Mesodermal cell (in vitro differentiated cells): ENCODE data around the gene SLC6A7. TPM values are rescaled to one million over a fixed set of nuclear protein-coding genes. Genes with fewer than 3 reads are reported as not detected.

Experiments used
- H3K27ac ChIP-seq: 2 replicates; pipeline ENCODE4 v1.7.0; 2013; ENCODE audit warnings: mild to moderate bottlenecking, low read depth, low read length, moderate library complexity; ENCODE audit not compliant: severe bottlenecking
- H3K36me3 ChIP-seq: 2 replicates; pipeline ENCODE4 v1.7.1; 2013; ENCODE audit warnings: mild to moderate bottlenecking, low read length, moderate library complexity; ENCODE audit not compliant: control insufficient read depth, insufficient read depth
- H3K4me1 ChIP-seq: one replicate; pipeline ENCODE4 v1.7.1; 2013; ENCODE audit warnings: mild to moderate bottlenecking, low read length; ENCODE audit not compliant: insufficient read depth, control insufficient read depth, poor library complexity, severe bottlenecking
- H3K4me3 ChIP-seq: 2 replicates; pipeline ENCODE4 v1.7.0; 2013; ENCODE audit warnings: low read length, control low read depth, mild to moderate bottlenecking; ENCODE audit not compliant: insufficient read depth, poor library complexity, severe bottlenecking; ENCODE audit errors: extremely low read depth
- H3K9me3 ChIP-seq: 2 replicates; pipeline ENCODE4 v1.7.1; 2013; ENCODE audit warnings: mild to moderate bottlenecking, low read length, moderate library complexity; ENCODE audit not compliant: control insufficient read depth
- WGBS, 2 experiments: methylation state at CpG; one replicate each; pipeline ENCODE4 v1.1.5; 2013; ENCODE audit warnings: missing lambda C conversion rate in 2 of 2; ENCODE audit not compliant: insufficient coverage in 2 of 2; 5-methylcytosine and 5-hydroxymethylcytosine counted together
- polyA plus RNA-seq, 2 experiments: library from polyadenylated mRNA; stranded (reverse); fragments of 50-300 nt; gene quantifications; one replicate each; pipeline ENCODE4 v1.2.3, GENCODE V29; 2013

Gene SLC6A7
- not detected for polyA plus RNA-seq (2013, experiment 1 of 2)
- polyA plus RNA-seq (2013, experiment 2 of 2) = not detected

DNA sequence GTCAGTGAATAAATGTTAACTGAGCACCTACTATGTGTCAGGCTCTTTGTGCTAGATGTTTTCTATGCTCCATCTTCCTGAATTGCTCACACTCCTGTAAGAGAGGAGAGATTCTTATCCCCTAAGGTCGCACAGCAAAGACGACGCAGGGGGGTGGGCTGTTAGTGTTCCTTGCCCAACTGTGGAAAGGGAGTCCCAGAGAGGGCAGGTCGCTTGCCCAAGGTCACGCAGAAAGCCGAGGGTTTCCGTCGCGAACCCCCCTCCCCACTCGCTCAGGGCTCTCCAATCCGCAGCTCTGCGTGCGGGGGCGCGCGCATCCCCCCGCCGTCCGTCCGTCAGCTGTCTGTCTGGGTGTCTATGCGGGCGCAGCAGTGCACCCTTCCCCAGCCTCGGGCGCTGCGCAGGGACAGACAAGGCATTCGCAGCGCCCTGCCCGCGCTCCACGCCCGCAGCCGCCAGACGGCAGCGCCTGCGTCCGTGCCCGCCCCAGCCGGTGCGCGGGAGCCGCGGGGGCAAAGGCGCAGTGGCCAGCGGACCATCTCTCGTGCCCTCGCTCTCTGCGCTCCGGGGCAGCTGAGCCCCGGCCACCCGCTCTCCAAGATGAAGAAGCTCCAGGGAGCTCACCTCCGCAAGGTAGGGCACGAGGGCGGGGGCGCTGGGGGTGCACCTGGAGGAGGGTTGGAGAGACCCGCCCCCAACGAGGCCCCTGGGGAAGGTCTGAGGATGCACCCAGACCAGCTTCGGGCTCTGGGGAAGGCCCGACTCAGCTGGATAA lies at the start of gene SLC6A7:
SLC6A7 (plus strand) TSS at position 335 of the 775 bp plus-strand sequence; CDS start at position 601, 266 bp downstream.
- peak within 1 kb of the TSS; percentile 11 for H3K4me3 ChIP-seq
- 2 to 3% methylated on average over 41 to 45 of the region's 58 CpGs for WGBS, 2 experiments
- peaks cover 11% of the 10 kb centered on the region for H3K4me1 ChIP-seq
- no peak within 1 kb of the TSS for H3K27ac ChIP-seq
- no peaks in the 10 kb centered on the region for H3K9me3 ChIP-seq
- H3K36me3 ChIP-seq = no peaks in the 10 kb centered on the region

- H3K9me3 ChIP-seq = no peaks in the 10 kb centered on the region
- WGBS, 2 experiments = 79 to 87% methylated on average over 6 to 11 of the region's 11 CpGs
- H3K4me3 ChIP-seq = no peak overlapping the region
- H3K4me1 ChIP-seq = peaks cover 94% of the 10 kb centered on the region
- H3K27ac ChIP-seq = peak overlapping the region; percentile 99
- peaks cover 18% of the 10 kb centered on the region for H3K36me3 ChIP-seq
Observed at GRCh38 chr5:150140830-150141229, 49.0 kb upstream of the SLC6A7 start.

DNA sequence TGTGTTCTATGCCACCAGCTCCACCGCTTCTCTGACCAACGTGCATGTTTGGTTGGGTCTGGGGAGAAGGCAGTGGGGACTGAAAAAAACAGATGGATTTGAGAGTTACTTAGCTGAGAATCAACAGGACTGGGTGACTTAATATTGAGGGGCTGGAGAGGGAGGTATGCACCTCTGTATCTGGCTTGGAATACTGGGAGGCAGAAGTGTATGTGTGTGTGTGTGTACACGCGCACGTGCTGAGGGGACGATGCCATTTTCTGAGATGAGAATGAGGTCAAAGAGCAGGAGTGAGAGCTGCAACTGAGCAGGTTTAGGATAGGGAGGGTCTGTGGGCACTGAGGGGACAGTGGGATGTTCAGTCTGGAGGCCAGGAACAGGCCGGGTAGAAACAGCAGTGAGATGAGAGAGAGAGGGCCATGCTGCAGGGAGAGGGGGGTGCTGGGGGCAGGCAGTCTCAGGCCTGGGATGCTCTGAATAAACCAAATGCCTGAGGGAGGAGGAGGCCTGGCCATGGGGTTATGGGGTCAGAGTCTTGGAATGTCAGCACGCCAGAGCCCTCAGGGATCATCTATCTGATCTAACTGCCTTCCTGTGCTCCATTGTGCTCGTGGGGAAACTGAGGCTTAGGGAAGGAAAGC lies 48.2 kb upstream of the SLC6A7 start:
- peaks cover 15% of the 10 kb centered on the region for H3K36me3 ChIP-seq
- peaks cover 90% of the 10 kb centered on the region for H3K4me1 ChIP-seq
- WGBS, 2 experiments = 58 to 67% methylated on average over 8 to 9 of the region's 9 CpGs
- no peaks in the 10 kb centered on the region for H3K9me3 ChIP-seq
- H3K27ac ChIP-seq = peak overlapping the region; percentile 99
- no peak overlapping the region for H3K4me3 ChIP-seq

- peak overlapping the region; percentile 99 for H3K27ac ChIP-seq
- WGBS, 2 experiments = 79 to 85% methylated on average over 7 to 8 of the region's 14 CpGs
- H3K9me3 ChIP-seq = no peaks in the 10 kb centered on the region
- no peak overlapping the region for H3K4me3 ChIP-seq
- H3K4me1 ChIP-seq = peaks cover 90% of the 10 kb centered on the region
- H3K36me3 ChIP-seq = peaks cover 10% of the 10 kb centered on the region
Observed at GRCh38 chr5:150142185-150142958, 47.5 kb upstream of the SLC6A7 start.

DNA sequence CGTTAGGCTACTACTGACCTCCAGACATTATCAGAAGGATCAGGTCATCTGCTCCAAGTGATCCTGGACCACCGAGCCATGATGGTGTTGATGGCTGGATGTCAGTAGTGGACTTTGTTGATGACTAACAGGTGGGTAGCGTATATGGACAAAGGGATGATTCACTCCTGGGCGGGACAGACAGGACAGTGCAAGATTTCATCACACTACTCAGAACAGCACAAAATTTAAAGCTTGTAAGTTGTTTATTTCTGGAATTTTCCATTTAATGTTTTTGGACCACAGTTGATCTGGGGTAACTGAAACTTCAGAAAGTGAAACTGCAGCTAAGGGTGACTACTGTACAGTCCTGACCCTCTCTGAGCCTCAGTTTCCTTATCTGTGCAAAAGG lies 46.9 kb upstream of the SLC6A7 start:
- peaks cover 87% of the 10 kb centered on the region for H3K4me1 ChIP-seq
- 60 to 88% methylated on average over 1 of the region's 4 CpGs for WGBS, 2 experiments
- peak overlapping the region; percentile 99 for H3K27ac ChIP-seq

DNA sequence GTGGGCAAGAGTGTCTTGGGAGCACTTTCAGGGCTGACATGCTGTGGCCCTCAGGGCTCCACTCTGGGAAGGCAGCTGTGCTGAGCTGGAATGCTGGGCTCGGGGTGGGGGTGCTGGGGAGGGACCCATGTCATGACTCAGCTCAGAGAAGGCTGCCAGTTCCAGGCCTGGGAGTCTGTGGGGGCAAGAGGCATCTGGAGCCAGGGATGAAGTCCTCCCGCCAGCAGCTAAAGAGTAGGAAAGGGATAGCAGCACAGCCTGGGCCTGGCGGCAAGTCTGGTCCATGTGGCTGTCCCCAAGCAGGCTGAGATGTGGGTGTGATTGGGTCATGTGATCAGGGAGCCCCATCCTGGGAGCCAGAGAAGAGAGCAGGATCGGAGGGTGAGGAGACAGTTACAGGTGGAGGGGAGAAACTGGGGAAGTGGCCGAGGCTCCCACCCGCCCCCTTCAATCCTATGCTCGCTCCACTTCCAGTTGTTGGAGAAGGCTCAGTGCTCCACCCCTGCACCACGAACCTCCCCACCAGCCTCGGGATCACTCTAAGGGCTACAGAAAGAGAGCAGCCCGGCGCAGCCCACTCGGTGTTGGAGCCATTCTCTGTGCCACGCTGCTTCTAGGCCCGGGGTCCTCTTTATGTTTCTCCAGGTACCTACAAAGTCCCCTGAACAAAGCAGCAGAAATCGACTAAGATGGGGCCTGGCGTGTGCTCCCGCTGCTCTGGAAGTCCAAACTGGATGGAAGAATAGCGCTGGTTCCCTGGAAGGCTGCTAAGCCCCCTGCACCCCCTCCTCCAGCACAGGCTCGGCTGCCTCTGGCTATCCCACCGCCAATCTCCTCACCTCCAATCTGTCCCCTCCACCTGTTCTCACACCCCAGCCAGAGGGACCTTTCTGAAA lies 46.3 kb upstream of the SLC6A7 start:
- H3K9me3 ChIP-seq = no peaks in the 10 kb centered on the region
- H3K36me3 ChIP-seq = peaks cover 14% of the 10 kb centered on the region
- 63 to 69% methylated on average over 16 of the region's 20 CpGs for WGBS, 2 experiments
- no peak overlapping the region for H3K4me3 ChIP-seq
- peak overlapping the region; percentile 99 for H3K27ac ChIP-seq
- H3K4me1 ChIP-seq = peaks cover 80% of the 10 kb centered on the region

More for the DNA sequence above, 46.9 kb upstream of the SLC6A7 start:
- H3K9me3 ChIP-seq = no peaks in the 10 kb centered on the region
- no peak overlapping the region for H3K4me3 ChIP-seq
- peaks cover 10% of the 10 kb centered on the region for H3K36me3 ChIP-seq

GRCh38 chr5:150144246-150144801 lies 45.5 kb upstream of the SLC6A7 start:
- 32 to 36% methylated on average over 3 to 6 of the region's 14 CpGs for WGBS, 2 experiments
- Histone ChIP-seq H3K9me3 (no peaks in the 10 kb centered on the region), H3K4me3 (no peak overlapping the region), H3K36me3 (peaks cover 21% of the 10 kb centered on the region), H3K4me1 (peaks cover 81% of the 10 kb centered on the region), H3K27ac (peak overlapping the region; percentile 99)

DNA sequence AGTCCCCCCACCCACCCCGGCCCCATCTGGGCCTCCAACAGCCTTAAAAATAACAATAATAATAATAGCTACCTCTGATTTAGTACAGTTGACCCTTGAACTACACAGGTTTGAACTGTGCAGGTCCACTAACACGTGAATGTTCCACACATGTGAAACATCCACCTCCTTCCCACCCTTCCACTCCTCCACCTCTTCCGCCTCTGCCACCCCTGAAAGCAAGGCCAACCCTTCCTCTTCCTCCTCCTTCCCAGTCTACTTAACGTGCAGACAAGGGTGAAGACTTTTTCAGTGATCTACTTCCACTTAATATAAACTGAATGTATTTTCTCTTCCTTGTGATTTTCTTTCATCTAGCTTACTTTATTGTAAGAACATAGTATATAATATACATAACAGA lies 45.0 kb upstream of the SLC6A7 start:
- 25 to 45% methylated on average over 1 to 3 of the region's 4 CpGs for WGBS, 2 experiments
- H3K4me1 ChIP-seq = peaks cover 78% of the 10 kb centered on the region
- H3K36me3 ChIP-seq = peaks cover 22% of the 10 kb centered on the region
- H3K9me3 ChIP-seq = no peaks in the 10 kb centered on the region
- no peak overlapping the region for H3K4me3 ChIP-seq
- H3K27ac ChIP-seq = peak overlapping the region; percentile 99

DNA sequence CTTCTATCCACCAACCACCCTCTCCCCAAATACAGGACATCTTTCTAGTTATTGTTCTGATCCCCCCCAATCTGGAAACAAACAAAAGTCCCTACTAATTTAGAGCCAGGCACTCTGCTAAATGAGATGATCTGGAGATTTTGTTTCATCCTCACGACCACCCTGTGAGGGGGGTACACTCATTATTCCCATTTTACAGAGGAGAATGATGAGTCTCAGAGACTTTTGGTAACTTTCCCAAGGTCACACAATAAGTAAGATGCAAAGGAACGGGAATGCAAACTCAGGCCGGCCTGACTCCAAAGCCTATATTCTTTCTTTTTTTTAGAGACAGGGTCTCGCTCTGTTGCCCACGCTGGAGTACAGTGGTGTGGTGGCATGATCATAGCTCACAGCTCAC lies 43.6 kb upstream of the SLC6A7 start:
- 89% methylated on average over 3 of the region's 5 CpGs; no CpG with 5 or more reads in 1 of the 2 experiments for WGBS, 2 experiments

More for the DNA sequence above, 43.6 kb upstream of the SLC6A7 start:
- Histone ChIP-seq H3K36me3 (peaks cover 27% of the 10 kb centered on the region), H3K9me3 (no peaks in the 10 kb centered on the region), H3K4me3 (no peak overlapping the region), H3K4me1 (peaks cover 71% of the 10 kb centered on the region), H3K27ac (no peak overlapping the region)
